CD8-positive, alpha-beta memory T cell (primary cell): ENCODE measurements around the gene SLC25A29. TPM values are rescaled to one million over a fixed set of nuclear protein-coding genes. Genes with fewer than 3 reads are reported as not detected.

ENCODE experiments used
- CTCF ChIA-PET: fragments of 350-600 bp; sonication (Branson Sonifier 250); formaldehyde crosslinking; loops from one replicate; lab custom pipeline; 2021; ENCODE audit warnings: antibody characterized with exemption; lab: Charles Lee
- POLR2A ChIA-PET: fragments of 350-600 bp; sonication (Branson Sonifier 250); formaldehyde crosslinking; loops from one replicate; lab custom pipeline; 2021; ENCODE audit warnings: antibody characterized with exemption; lab: Charles Lee
- DNase-seq, 5 donors: peaks; one replicate each; pipeline versions ENCODE4 v3.0.0 to v3.0.0-alpha.2; 2020 to 2022; ENCODE audit warnings: mixed read lengths in 1 of 5
- H3K27ac ChIP-seq: one replicate; pipeline ENCODE4 v1.7.0; 2013; ENCODE audit warnings: low read depth, mild to moderate bottlenecking, low read length, moderate library complexity
- H3K27me3 ChIP-seq: 2 replicates; pipeline ENCODE4 v1.7.0; 2013; ENCODE audit warnings: low read length, mild to moderate bottlenecking; ENCODE audit not compliant: insufficient read depth, poor library complexity, severe bottlenecking
- H3K36me3 ChIP-seq: 2 replicates; pipeline ENCODE4 v1.7.0; 2013; ENCODE audit warnings: mild to moderate bottlenecking, low read length, moderate library complexity; ENCODE audit not compliant: insufficient read depth
- H3K4me1 ChIP-seq: 2 replicates; pipeline ENCODE4 v1.7.0; 2013; ENCODE audit warnings: mild to moderate bottlenecking, low read length, moderate library complexity; ENCODE audit not compliant: insufficient read depth
- H3K4me3 ChIP-seq: 2 replicates; pipeline ENCODE4 v1.7.0; 2013; ENCODE audit warnings: mild to moderate bottlenecking, low read length
- H3K9me3 ChIP-seq: 2 replicates; pipeline ENCODE4 v1.7.0; 2013; ENCODE audit warnings: mild to moderate bottlenecking, low read length
- H3K27ac Mint-ChIP-seq, 8 donors: one replicate each; pipeline ENCODE4 v1.8.0; 2020 to 2021; ENCODE audit warnings: mixed read lengths in 8 of 8, mild to moderate bottlenecking in 6 of 8, inconsistent platforms in 3 of 8, moderate library complexity in 3 of 8
- H3K27me3 Mint-ChIP-seq, 2 donors: one replicate each; pipeline ENCODE4 v1.8.0; 2020 to 2021; ENCODE audit warnings: mixed read lengths in 2 of 2, mild to moderate bottlenecking in 1 of 2, moderate library complexity in 1 of 2
- H3K36me3 Mint-ChIP-seq, 3 donors: one replicate each; pipeline ENCODE4 v1.8.0; 2020 to 2021; ENCODE audit warnings: mixed read lengths in 3 of 3, inconsistent platforms in 1 of 3, mild to moderate bottlenecking in 1 of 3
- H3K4me1 Mint-ChIP-seq, 3 donors: one replicate each; pipeline ENCODE4 v1.8.0; 2020 to 2021; ENCODE audit warnings: mixed read lengths in 3 of 3, inconsistent platforms in 1 of 3, mild to moderate bottlenecking in 1 of 3
- H3K4me3 Mint-ChIP-seq, 7 donors: one replicate each; pipeline ENCODE4 v1.8.0; 2020 to 2021; ENCODE audit warnings: mixed read lengths in 7 of 7, mild to moderate bottlenecking in 6 of 7, moderate library complexity in 4 of 7, inconsistent platforms in 2 of 7
- H3K9me3 Mint-ChIP-seq, 5 donors: one replicate each; pipeline ENCODE4 v1.8.0; 2020 to 2022; ENCODE audit warnings: mixed read lengths in 5 of 5, mild to moderate bottlenecking in 3 of 5, moderate library complexity in 2 of 5, inconsistent platforms in 1 of 5
- polyA plus RNA-seq: library from polyadenylated mRNA; unstranded; fragments of 300-500 nt; fragmentation: Illumina TruSeq; gene quantifications from one replicate; pipeline ENCODE4 v1.2.3, GENCODE V29; 2021
- total RNA-seq, 2 experiments: library from RNA; stranded (reverse); gene quantifications; one replicate each; pipeline ENCODE4 v1.2.3, GENCODE V29; 2021

SLC25A29 gene
- total and polyA plus RNA-seq, 3 experiments from 2014 or later = 7.0 to 10.5 (median 10.4) TPM

GRCh38 chr14:100305324-100306100, 732 bp downstream of the SLC25A29 start:
- peaks cover 16% of the 10 kb centered on the region for H3K4me1 ChIP-seq
- Mint-ChIP-seq H3K4me3 (peak overlapping the region; percentile 81 to 92 (median 88)), H3K9me3 (no peaks in the 10 kb centered on the region), H3K27me3 (peaks cover 0 to 4% of the 10 kb centered on the region in 2 donors), H3K27ac (peak overlapping the region in 5 of 8 donors; percentile 38 to 83 (median 61)), H3K36me3 (no peaks in the 10 kb centered on the region), H3K4me1 (peaks cover 12 to 19% (median 16%) of the 10 kb centered on the region in 3 donors)
- no peaks in the 10 kb centered on the region for H3K9me3 ChIP-seq
- H3K36me3 ChIP-seq = no peaks in the 10 kb centered on the region
- peak; percentile 15 to 59 (median 30) for DNase-seq
- H3K4me3 ChIP-seq = peak overlapping the region; percentile 55
- CTCF ChIA-PET = interaction anchor here (2.0 kb wide), 1 partner anchor 20 kb away, joined by 8 read pairs; no protein-coding TSS in a partner anchor
- H3K27me3 ChIP-seq = no peaks in the 10 kb centered on the region
- H3K27ac ChIP-seq = no peak overlapping the region
- POLR2A ChIA-PET = no interaction called here

- no peaks in the 10 kb centered on the region for H3K9me3 Mint-ChIP-seq
- Histone ChIP-seq H3K4me3 (peak overlapping the region; percentile 55), H3K4me1 (peaks cover 16% of the 10 kb centered on the region), H3K27me3 (no peaks in the 10 kb centered on the region), H3K9me3 (no peaks in the 10 kb centered on the region), H3K27ac (no peak overlapping the region), H3K36me3 (no peaks in the 10 kb centered on the region)
- H3K27me3 Mint-ChIP-seq = peaks cover 0 to 4% of the 10 kb centered on the region in 2 donors
- H3K27ac Mint-ChIP-seq = peak overlapping the region in 5 of 8 donors; percentile 38 to 83 (median 61)
- ChIA-PET POLR2A (no interaction called here), CTCF (interaction anchor here (2.0 kb wide), 1 partner anchor 20 kb away, joined by 8 read pairs; no protein-coding TSS in a partner anchor)
- peaks cover 12 to 19% (median 16%) of the 10 kb centered on the region in 3 donors for H3K4me1 Mint-ChIP-seq
- DNase-seq = no peak
- no peaks in the 10 kb centered on the region for H3K36me3 Mint-ChIP-seq
- H3K4me3 Mint-ChIP-seq = peak overlapping the region; percentile 81 to 92 (median 88)
Measured at GRCh38 chr14:100304825-100305323, 1.4 kb downstream of the SLC25A29 start.

GRCh38 chr14:100303925-100304324, 2.3 kb downstream of the SLC25A29 start:
- Histone ChIP-seq H3K9me3 (no peaks in the 10 kb centered on the region), H3K36me3 (no peaks in the 10 kb centered on the region), H3K4me3 (no peak overlapping the region), H3K27me3 (no peaks in the 10 kb centered on the region), H3K4me1 (peaks cover 16% of the 10 kb centered on the region), H3K27ac (no peak overlapping the region)
- ChIA-PET CTCF (interaction anchor here (2.0 kb wide), 1 partner anchor 19 kb away, joined by 8 read pairs; no protein-coding TSS in a partner anchor), POLR2A (no interaction called here)
- Mint-ChIP-seq H3K9me3 (no peaks in the 10 kb centered on the region), H3K4me1 (peaks cover 12 to 19% (median 16%) of the 10 kb centered on the region in 3 donors), H3K4me3 (peak overlapping the region in 3 of 7 donors; percentile 1 to 88 (median 34)), H3K27me3 (peaks cover 0 to 4% of the 10 kb centered on the region in 2 donors), H3K36me3 (no peaks in the 10 kb centered on the region), H3K27ac (no peak overlapping the region)
- DNase-seq = no peak

- CTCF ChIA-PET = interaction anchor here (1.1 to 2.1 kb wide), 5 partner anchors 16 to 74 kb away, joined by 3 to 5 read pairs (median 5); no protein-coding TSS in a partner anchor
- H3K27ac Mint-ChIP-seq = peak overlapping the region in 1 of 8 donors; percentile 29
Measured at GRCh38 chr14:100303179-100303578, 3.1 kb downstream of the SLC25A29 start.

GRCh38 chr14:100302616-100303015, 3.6 kb downstream of the SLC25A29 start:
- ChIA-PET POLR2A (no interaction called here), CTCF (interaction anchor here (1.1 to 2.1 kb wide), 5 partner anchors 17 to 75 kb away, joined by 3 to 5 read pairs (median 5); no protein-coding TSS in a partner anchor)
- H3K4me3 Mint-ChIP-seq = no peak overlapping the region
- no peak for DNase-seq
- H3K36me3 Mint-ChIP-seq = peaks cover 0 to 2% (median 0%) of the 10 kb centered on the region in 3 donors
- no peaks in the 10 kb centered on the region for H3K9me3 ChIP-seq
- H3K4me1 ChIP-seq = peaks cover 16% of the 10 kb centered on the region
- H3K4me3 ChIP-seq = no peak overlapping the region
- no peak overlapping the region for H3K27ac ChIP-seq
- H3K9me3 Mint-ChIP-seq = no peaks in the 10 kb centered on the region
- no peaks in the 10 kb centered on the region for H3K27me3 ChIP-seq
- H3K4me1 Mint-ChIP-seq = peaks cover 12 to 19% (median 15%) of the 10 kb centered on the region in 3 donors
- peaks cover 0 to 4% of the 10 kb centered on the region in 2 donors for H3K27me3 Mint-ChIP-seq
- H3K27ac Mint-ChIP-seq = peak overlapping the region in 1 of 8 donors; percentile 47
- H3K36me3 ChIP-seq = no peaks in the 10 kb centered on the region

More at GRCh38 chr14:100303179-100303578, 3.1 kb downstream of the SLC25A29 start:
- Histone ChIP-seq H3K27me3 (no peaks in the 10 kb centered on the region), H3K4me3 (no peak overlapping the region), H3K4me1 (peaks cover 16% of the 10 kb centered on the region), H3K36me3 (no peaks in the 10 kb centered on the region), H3K9me3 (no peaks in the 10 kb centered on the region), H3K27ac (no peak overlapping the region)
- Mint-ChIP-seq H3K36me3 (peaks cover 0 to 2% (median 0%) of the 10 kb centered on the region in 3 donors), H3K9me3 (no peaks in the 10 kb centered on the region), H3K4me3 (peak overlapping the region in 1 of 7 donors; percentile 44), H3K4me1 (peaks cover 12 to 19% (median 16%) of the 10 kb centered on the region in 3 donors), H3K27me3 (peaks cover 0 to 4% of the 10 kb centered on the region in 2 donors)
- POLR2A ChIA-PET = no interaction called here
- no peak for DNase-seq

GRCh38 chr14:100299238-100299560, 7.0 kb downstream of the SLC25A29 start:
- peaks cover 0 to 2% (median 0%) of the 10 kb centered on the region in 3 donors for H3K36me3 Mint-ChIP-seq
- Histone ChIP-seq H3K27ac (no peak overlapping the region), H3K9me3 (no peaks in the 10 kb centered on the region), H3K4me3 (no peak overlapping the region), H3K36me3 (no peaks in the 10 kb centered on the region), H3K4me1 (no peaks in the 10 kb centered on the region), H3K27me3 (no peaks in the 10 kb centered on the region)
- no peak overlapping the region for H3K4me3 Mint-ChIP-seq
- CTCF ChIA-PET = interaction anchor here (1.4 kb wide), 1 partner anchor 37 kb away, joined by 3 read pairs; no protein-coding TSS in a partner anchor
- POLR2A ChIA-PET = no interaction called here
- H3K4me1 Mint-ChIP-seq = peaks cover 0 to 10% (median 4%) of the 10 kb centered on the region in 3 donors
- no peak for DNase-seq
- H3K9me3 Mint-ChIP-seq = no peaks in the 10 kb centered on the region
- H3K27me3 Mint-ChIP-seq = no peaks in the 10 kb centered on the region
- peak overlapping the region in 1 of 8 donors; percentile 70 for H3K27ac Mint-ChIP-seq

- Histone ChIP-seq H3K9me3 (no peaks in the 10 kb centered on the region), H3K4me3 (no peak overlapping the region), H3K27me3 (no peaks in the 10 kb centered on the region), H3K27ac (no peak overlapping the region), H3K36me3 (no peaks in the 10 kb centered on the region), H3K4me1 (no peaks in the 10 kb centered on the region)
- Mint-ChIP-seq H3K9me3 (no peaks in the 10 kb centered on the region), H3K4me1 (peaks cover 0 to 10% (median 4%) of the 10 kb centered on the region in 3 donors), H3K36me3 (peaks cover 0 to 2% (median 0%) of the 10 kb centered on the region in 3 donors), H3K27me3 (no peaks in the 10 kb centered on the region), H3K4me3 (no peak overlapping the region), H3K27ac (peak overlapping the region in 1 of 8 donors; percentile 47)
- POLR2A ChIA-PET = no interaction called here
- CTCF ChIA-PET = interaction anchor here (1.2 to 1.6 kb wide), 3 partner anchors 14 to 38 kb away, joined by 3 to 11 read pairs (median 3); no protein-coding TSS in a partner anchor
- peak in 1 of 5 donors; percentile 40 for DNase-seq
Measured at GRCh38 chr14:100298551-100299237, 7.5 kb downstream of the SLC25A29 start.
